ENCODE measurements around the gene CDK13. TPM values are rescaled to one million over a fixed set of nuclear protein-coding genes. Genes with fewer than 3 reads are reported as not detected.

The CDK13 gene
- total RNA-seq, 1 experiment from 2014 or later: 52.2 TPM

DNA sequence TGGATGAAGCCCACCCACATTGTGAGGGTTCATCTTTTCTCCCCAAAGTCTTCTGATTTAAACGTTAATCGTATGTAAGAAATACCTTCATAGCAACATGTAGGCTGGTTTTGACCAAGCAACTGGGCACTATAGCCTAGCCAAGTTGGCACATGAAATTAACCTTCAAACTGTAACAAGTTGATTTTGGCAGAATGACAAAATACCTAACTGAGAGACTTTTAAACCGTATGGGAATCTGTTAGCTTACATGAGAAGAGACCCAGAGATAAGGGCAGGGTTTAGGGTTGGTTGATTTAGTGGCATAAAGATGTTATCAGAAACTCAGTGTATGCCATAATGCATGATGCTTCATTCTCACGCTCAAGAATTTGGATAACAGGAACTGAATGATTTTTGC, 69.5 kb downstream of the CDK13 start:
- no peak overlapping the region for H3K27ac Mint-ChIP-seq
- H2BK120ac ChIP-seq (ENCODE audit: low read depth, low read length, poor library complexity, severe bottlenecking): no peak overlapping the region
- H2BK20ac ChIP-seq (ENCODE audit: low read depth, low read length, poor library complexity, severe bottlenecking): no peak overlapping the region
- H3K23me2 ChIP-seq (ENCODE audit: insufficient read length, low read depth, low read length, poor library complexity, severe bottlenecking): no peaks in the 10 kb centered on the region
- H3K56ac ChIP-seq (ENCODE audit: insufficient read length, low read depth, low read length): no peak overlapping the region
- H3K79me1 ChIP-seq (ENCODE audit: insufficient read depth, low read depth, low read length, poor library complexity, severe bottlenecking): no peaks in the 10 kb centered on the region
- H2AFZ ChIP-seq (ENCODE audit: low read length): no peak overlapping the region
- no peaks in the 10 kb centered on the region for H3K9me3 ChIP-seq (ENCODE audit: control insufficient read depth, low read depth, low read length)
- H3K27me3 Mint-ChIP-seq (ENCODE audit: low read depth): no peaks in the 10 kb centered on the region
- H3K9ac ChIP-seq (ENCODE audit: extremely low read depth, insufficient read length, low read length): no peak overlapping the region
- H4K5ac ChIP-seq (ENCODE audit: insufficient read length, low read depth, low read length): no peak overlapping the region
- H2AK5ac ChIP-seq (ENCODE audit: insufficient read length, low read length): no peak overlapping the region
- H3K23ac ChIP-seq (ENCODE audit: insufficient read length, low read depth, low read length): no peak overlapping the region
- H3K4ac ChIP-seq (ENCODE audit: low read depth, low read length): no peak overlapping the region
- H3K27me3 ChIP-seq (ENCODE audit: insufficient read depth, low read length): no peaks in the 10 kb centered on the region
- H3T11ph ChIP-seq (ENCODE audit: low read length): no peak overlapping the region
- H3K36me3 Mint-ChIP-seq (ENCODE audit: insufficient read depth in 1 of 3, low read depth in 3 of 3): peaks cover 6 to 28% (median 10%) of the 10 kb centered on the region in 3 experiments; a peak in 5 of 7 replicates
- DNase-seq: no peak
- WGBS (ENCODE audit: extremely low coverage, insufficient read length, low lambda C conversion rate): no CpG with 5 or more reads among the region's 4 CpGs
- no peak overlapping the region for H2BK15ac ChIP-seq (ENCODE audit: low read depth, low read length)
- H2BK12ac ChIP-seq (ENCODE audit: insufficient read length, low read depth, low read length): no peak overlapping the region
- no peaks in the 10 kb centered on the region for H3K79me2 ChIP-seq (ENCODE audit: insufficient read depth, low read length)
- no peak overlapping the region for H4K91ac ChIP-seq (ENCODE audit: insufficient read length, low read depth, low read length)
- H3K4me1 ChIP-seq (ENCODE audit: insufficient read depth, low read length): no peaks in the 10 kb centered on the region; the same call in 1 of the 2 replicates
- H4K8ac ChIP-seq (replicated peaks; ENCODE audit: insufficient read length, low read depth, low read length): no peak overlapping the region
- no peak overlapping the region for H3K27ac ChIP-seq (ENCODE audit: insufficient read length, low read depth, low read length)
- no peak overlapping the region for H3K14ac ChIP-seq (ENCODE audit: insufficient read depth, low read length)
- no peak overlapping the region for H3K4me2 ChIP-seq (ENCODE audit: insufficient read depth, insufficient read length, low read length)
- TF ChIP-seq, protein P1, sequence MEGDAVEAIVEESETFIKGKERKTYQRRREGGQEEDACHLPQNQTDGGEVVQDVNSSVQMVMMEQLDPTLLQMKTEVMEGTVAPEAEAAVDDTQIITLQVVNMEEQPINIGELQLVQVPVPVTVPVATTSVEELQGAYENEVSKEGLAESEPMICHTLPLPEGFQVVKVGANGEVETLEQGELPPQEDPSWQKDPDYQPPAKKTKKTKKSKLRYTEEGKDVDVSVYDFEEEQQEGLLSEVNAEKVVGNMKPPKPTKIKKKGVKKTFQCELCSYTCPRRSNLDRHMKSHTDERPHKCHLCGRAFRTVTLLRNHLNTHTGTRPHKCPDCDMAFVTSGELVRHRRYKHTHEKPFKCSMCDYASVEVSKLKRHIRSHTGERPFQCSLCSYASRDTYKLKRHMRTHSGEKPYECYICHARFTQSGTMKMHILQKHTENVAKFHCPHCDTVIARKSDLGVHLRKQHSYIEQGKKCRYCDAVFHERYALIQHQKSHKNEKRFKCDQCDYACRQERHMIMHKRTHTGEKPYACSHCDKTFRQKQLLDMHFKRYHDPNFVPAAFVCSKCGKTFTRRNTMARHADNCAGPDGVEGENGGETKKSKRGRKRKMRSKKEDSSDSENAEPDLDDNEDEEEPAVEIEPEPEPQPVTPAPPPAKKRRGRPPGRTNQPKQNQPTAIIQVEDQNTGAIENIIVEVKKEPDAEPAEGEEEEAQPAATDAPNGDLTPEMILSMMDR (conservative IDR thresholded peaks at IDR 0.05): no peak
- no peaks in the 10 kb centered on the region for H4K20me1 ChIP-seq (ENCODE audit: control insufficient read depth, insufficient read depth, insufficient read length)
- peaks cover 2 to 4% of the 10 kb centered on the region in 2 experiments; a peak in 2 of 4 replicates for H3K4me1 Mint-ChIP-seq
- H3K9me3 Mint-ChIP-seq: no peaks in the 10 kb centered on the region
- H3K18ac ChIP-seq (ENCODE audit: insufficient read length, low read depth, low read length): no peak overlapping the region
- no peak overlapping the region for H2BK5ac ChIP-seq (ENCODE audit: insufficient read length, low read length)
- H3K4me3 Mint-ChIP-seq: no peak overlapping the region
